Measurements from ENCODE around the gene ELK1.

ELK1 gene

GRCh38 chrX:47650164-47651042 lies at the start of gene ELK1:
ELK1 (minus strand) TSS chrX:47650563; CDS start chrX:47641441, 9,122 bp downstream.
- Histone ChIP-seq H3K27me3 (replicated peaks; ENCODE audit: control insufficient read depth, insufficient read depth, low read length) (no peaks in the 10 kb centered on the region), H3K4me3 (replicated peaks; ENCODE audit: low read depth, low read length) (peak within 1 kb of the TSS; percentile 68), H3K36me3 (ENCODE audit: control insufficient read depth, insufficient read depth, low read length) (no peaks in the 10 kb centered on the region; the same call in 1 of the 2 replicates)
- peak; percentile 94 for DNase-seq (ENCODE audit: extremely low read depth, insufficient read length)
- no peak for TF ChIP-seq CTCF (IDR thresholded peaks at IDR 0.05; ENCODE audit: insufficient read depth, low read length, poor library complexity, severe bottlenecking)

- Histone ChIP-seq H3K36me3 (ENCODE audit: control insufficient read depth, insufficient read depth, low read length) (no peaks in the 10 kb centered on the region), H3K27me3 (replicated peaks; ENCODE audit: control insufficient read depth, insufficient read depth, low read length) (no peaks in the 10 kb centered on the region), H3K4me3 (replicated peaks; ENCODE audit: low read depth, low read length) (no peak overlapping the region)
- TF ChIP-seq CTCF (IDR thresholded peaks at IDR 0.05; ENCODE audit: insufficient read depth, low read length, poor library complexity, severe bottlenecking), result no peak
- no peak for DNase-seq (ENCODE audit: extremely low read depth, insufficient read length)
These were observed 46.8 kb upstream of the ELK1 start for GRCh38 chrX:47697181-47697580.

GRCh38 chrX:47690175-47690574 lies 39.8 kb upstream of the ELK1 start:
- TF ChIP-seq CTCF (IDR thresholded peaks at IDR 0.05; ENCODE audit: insufficient read depth, low read length, poor library complexity, severe bottlenecking), result no peak
- Histone ChIP-seq H3K4me3 (replicated peaks; ENCODE audit: low read depth, low read length) (no peak overlapping the region), H3K27me3 (replicated peaks; ENCODE audit: control insufficient read depth, insufficient read depth, low read length) (no peaks in the 10 kb centered on the region), H3K36me3 (ENCODE audit: control insufficient read depth, insufficient read depth, low read length) (no peaks in the 10 kb centered on the region)
- DNase-seq (ENCODE audit: extremely low read depth, insufficient read length), result no peak

- no peak overlapping the region for H3K4me3 ChIP-seq (replicated peaks; ENCODE audit: low read depth, low read length)
- DNase-seq (ENCODE audit: extremely low read depth, insufficient read length), result no peak
- TF ChIP-seq CTCF (IDR thresholded peaks at IDR 0.05; ENCODE audit: insufficient read depth, low read length, poor library complexity, severe bottlenecking), result no peak
These were observed 36.9 kb upstream of the ELK1 start for GRCh38 chrX:47687263-47687662.

GRCh38 chrX:47683829-47684205 lies 33.5 kb upstream of the ELK1 start:
- no peaks in the 10 kb centered on the region for H3K27me3 ChIP-seq (replicated peaks; ENCODE audit: control insufficient read depth, insufficient read depth, low read length)
- H3K36me3 ChIP-seq (ENCODE audit: control insufficient read depth, insufficient read depth, low read length), result no peaks in the 10 kb centered on the region
- no peak for TF ChIP-seq CTCF (IDR thresholded peaks at IDR 0.05; ENCODE audit: insufficient read depth, low read length, poor library complexity, severe bottlenecking)
- no peak overlapping the region for H3K4me3 ChIP-seq (replicated peaks; ENCODE audit: low read depth, low read length)
- no peak for DNase-seq (ENCODE audit: extremely low read depth, insufficient read length)

More at GRCh38 chrX:47687263-47687662, 36.9 kb upstream of the ELK1 start:
- no peaks in the 10 kb centered on the region for H3K27me3 ChIP-seq (replicated peaks; ENCODE audit: control insufficient read depth, insufficient read depth, low read length)
- no peaks in the 10 kb centered on the region for H3K36me3 ChIP-seq (ENCODE audit: control insufficient read depth, insufficient read depth, low read length)
